Glutamatergic neuron (in vitro differentiated cells): ENCODE data around the gene MN1. TPM values are rescaled to one million over a fixed set of nuclear protein-coding genes. Genes with fewer than 3 reads are reported as not detected.

Source experiments
- DNase-seq: peaks from one replicate; pipeline ENCODE4 v3.0.0; 2022
- H3K27ac Mint-ChIP-seq: one replicate; pipeline ENCODE4 v1.8.0; 2020; ENCODE audit warnings: mild to moderate bottlenecking, mixed read lengths, inconsistent platforms; ENCODE audit not compliant: unreplicated experiment
- H3K27me3 Mint-ChIP-seq: one replicate; pipeline ENCODE4 v1.8.0; 2020; ENCODE audit warnings: mild to moderate bottlenecking, moderate library complexity, mixed read lengths, inconsistent platforms; ENCODE audit not compliant: unreplicated experiment
- H3K36me3 Mint-ChIP-seq: one replicate; pipeline ENCODE4 v1.8.0; 2020; ENCODE audit warnings: mild to moderate bottlenecking, mixed read lengths, inconsistent platforms; ENCODE audit not compliant: unreplicated experiment
- H3K4me1 Mint-ChIP-seq: one replicate; pipeline ENCODE4 v1.8.0; 2020; ENCODE audit warnings: mild to moderate bottlenecking, low read depth, mixed read lengths, inconsistent platforms; ENCODE audit not compliant: unreplicated experiment
- H3K4me3 Mint-ChIP-seq: one replicate; pipeline ENCODE4 v1.8.0; 2020; ENCODE audit warnings: mild to moderate bottlenecking, mixed read lengths, inconsistent platforms; ENCODE audit not compliant: unreplicated experiment
- H3K9me3 Mint-ChIP-seq: one replicate; pipeline ENCODE4 v1.8.0; 2020; ENCODE audit warnings: mild to moderate bottlenecking, moderate library complexity, mixed read lengths, inconsistent platforms; ENCODE audit not compliant: unreplicated experiment
- total RNA-seq: library from RNA; stranded (reverse); fragmentation: NEBNext Ultra II Directional; extraction: Animal tissue kit (Norgen Biotek cat#: 25700); gene quantifications from one replicate; pipeline ENCODE4 v1.2.1, GENCODE V29; 2021; ENCODE audit not compliant: unreplicated experiment
- TF ChIP-seq, protein P1 (sequence below): fragments of 200-600 bp; sonication (generic); IDR thresholded peaks from one replicate; pipeline ENCODE4 v1.5.0; 2021; ENCODE audit not compliant: partially characterized antibody, unreplicated experiment

Gene MN1
- total RNA-seq, 1 donor from 2014 or later: 0.91 TPM

DNA sequence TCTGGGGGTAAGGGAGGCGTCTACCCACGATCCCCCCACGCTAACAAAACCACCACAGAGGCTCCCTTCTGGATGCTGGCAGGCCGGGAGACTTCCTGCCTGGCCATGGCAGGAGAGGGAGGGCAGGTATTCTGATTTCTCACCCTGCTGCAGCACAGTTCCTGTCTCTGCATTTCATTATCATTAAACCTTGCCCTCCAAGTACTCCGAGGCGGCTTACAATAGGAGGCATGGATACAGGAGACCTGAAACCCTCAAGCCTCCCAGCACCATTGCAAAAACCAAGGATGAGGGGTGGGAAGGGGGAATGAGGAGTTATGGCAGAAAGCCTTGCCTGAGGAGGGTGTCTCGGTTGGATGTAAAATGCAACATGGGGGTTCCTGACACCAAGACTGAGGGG is 44.1 kb upstream of the MN1 start:
- no peaks in the 10 kb centered on the region for H3K36me3 Mint-ChIP-seq
- no peak overlapping the region for H3K4me3 Mint-ChIP-seq
- no peak overlapping the region for H3K27ac Mint-ChIP-seq
- peaks cover 2% of the 10 kb centered on the region for H3K27me3 Mint-ChIP-seq
- no peak for DNase-seq
- H3K9me3 Mint-ChIP-seq: no peaks in the 10 kb centered on the region
- TF ChIP-seq, protein P1, sequence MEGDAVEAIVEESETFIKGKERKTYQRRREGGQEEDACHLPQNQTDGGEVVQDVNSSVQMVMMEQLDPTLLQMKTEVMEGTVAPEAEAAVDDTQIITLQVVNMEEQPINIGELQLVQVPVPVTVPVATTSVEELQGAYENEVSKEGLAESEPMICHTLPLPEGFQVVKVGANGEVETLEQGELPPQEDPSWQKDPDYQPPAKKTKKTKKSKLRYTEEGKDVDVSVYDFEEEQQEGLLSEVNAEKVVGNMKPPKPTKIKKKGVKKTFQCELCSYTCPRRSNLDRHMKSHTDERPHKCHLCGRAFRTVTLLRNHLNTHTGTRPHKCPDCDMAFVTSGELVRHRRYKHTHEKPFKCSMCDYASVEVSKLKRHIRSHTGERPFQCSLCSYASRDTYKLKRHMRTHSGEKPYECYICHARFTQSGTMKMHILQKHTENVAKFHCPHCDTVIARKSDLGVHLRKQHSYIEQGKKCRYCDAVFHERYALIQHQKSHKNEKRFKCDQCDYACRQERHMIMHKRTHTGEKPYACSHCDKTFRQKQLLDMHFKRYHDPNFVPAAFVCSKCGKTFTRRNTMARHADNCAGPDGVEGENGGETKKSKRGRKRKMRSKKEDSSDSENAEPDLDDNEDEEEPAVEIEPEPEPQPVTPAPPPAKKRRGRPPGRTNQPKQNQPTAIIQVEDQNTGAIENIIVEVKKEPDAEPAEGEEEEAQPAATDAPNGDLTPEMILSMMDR: no peak
- peaks cover 4% of the 10 kb centered on the region for H3K4me1 Mint-ChIP-seq

DNA sequence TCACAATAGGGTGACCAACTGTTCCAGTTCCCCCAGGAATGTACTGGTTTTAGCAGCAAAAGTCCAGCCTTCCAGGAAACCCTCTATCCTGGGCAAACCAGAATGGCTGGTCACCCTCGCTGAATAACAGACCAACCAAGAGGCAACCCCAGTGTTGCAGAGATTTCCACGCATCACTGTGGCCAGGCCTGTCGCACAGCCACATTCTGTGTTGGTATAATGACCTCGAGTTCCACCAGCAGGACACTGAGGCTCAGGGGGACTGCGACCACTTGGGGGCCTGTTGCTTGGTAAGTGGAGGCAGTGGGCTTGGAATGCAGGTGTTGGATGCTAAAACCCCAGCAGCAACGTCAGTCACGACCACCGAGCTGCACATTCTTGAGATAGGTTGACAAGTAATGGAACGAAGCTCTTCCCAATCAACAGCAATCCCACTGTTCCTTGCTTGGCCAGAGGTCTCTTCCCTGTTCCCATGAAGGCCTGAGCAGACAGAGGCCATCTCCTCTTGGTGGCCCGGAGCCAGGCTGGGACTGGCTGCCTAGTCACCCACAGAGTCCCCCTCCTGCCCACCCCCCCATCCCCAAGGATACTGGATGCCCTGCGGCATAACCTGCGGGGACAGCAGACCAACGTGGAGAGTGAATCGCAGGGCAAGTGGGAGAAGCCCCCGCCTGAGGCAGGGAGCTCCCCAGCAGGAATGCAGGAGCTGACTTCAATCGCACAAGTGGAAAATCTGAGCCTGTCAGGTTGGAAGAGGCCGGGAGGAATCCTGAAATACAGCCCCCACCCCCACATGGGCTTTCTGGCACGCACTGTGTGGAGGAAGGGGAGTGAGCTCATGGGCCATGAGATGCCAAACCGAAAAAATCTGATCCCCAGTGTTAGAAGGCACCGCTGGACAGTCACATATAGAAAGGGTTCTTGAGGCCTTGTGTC is 43.4 kb upstream of the MN1 start:
- Mint-ChIP-seq H3K9me3 (no peaks in the 10 kb centered on the region), H3K27me3 (peaks cover 2% of the 10 kb centered on the region), H3K36me3 (peaks cover under 1% of the 10 kb centered on the region), H3K27ac (no peak overlapping the region), H3K4me3 (no peak overlapping the region), H3K4me1 (peaks cover 4% of the 10 kb centered on the region)
- TF ChIP-seq, protein P1: no peak
- no peak for DNase-seq

DNA sequence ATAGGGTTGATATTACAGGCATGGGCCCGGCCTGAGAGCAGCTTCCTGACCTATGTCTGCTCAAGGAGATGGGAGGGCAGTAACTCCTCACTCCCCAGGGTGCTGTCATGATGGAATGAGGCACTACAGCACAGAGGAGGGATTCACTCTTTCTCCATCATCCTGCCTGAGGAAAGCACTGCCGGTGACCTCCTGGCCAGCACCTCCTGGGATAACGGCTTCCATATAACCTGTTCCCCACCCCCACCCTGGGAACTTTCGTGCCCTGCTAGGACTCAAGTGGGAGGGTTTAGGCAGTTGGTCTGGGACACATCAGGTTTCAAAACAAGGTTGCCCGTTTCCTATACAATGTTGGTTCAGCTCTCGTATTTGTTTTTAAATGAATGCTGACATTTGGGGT is 42.7 kb upstream of the MN1 start:
- H3K36me3 Mint-ChIP-seq: peaks cover 5% of the 10 kb centered on the region
- TF ChIP-seq, protein P1: no peak
- H3K4me3 Mint-ChIP-seq: no peak overlapping the region
- H3K27ac Mint-ChIP-seq: no peak overlapping the region
- peaks cover 4% of the 10 kb centered on the region for H3K4me1 Mint-ChIP-seq
- peaks cover 2% of the 10 kb centered on the region for H3K27me3 Mint-ChIP-seq
- no peaks in the 10 kb centered on the region for H3K9me3 Mint-ChIP-seq
- DNase-seq: no peak

DNA sequence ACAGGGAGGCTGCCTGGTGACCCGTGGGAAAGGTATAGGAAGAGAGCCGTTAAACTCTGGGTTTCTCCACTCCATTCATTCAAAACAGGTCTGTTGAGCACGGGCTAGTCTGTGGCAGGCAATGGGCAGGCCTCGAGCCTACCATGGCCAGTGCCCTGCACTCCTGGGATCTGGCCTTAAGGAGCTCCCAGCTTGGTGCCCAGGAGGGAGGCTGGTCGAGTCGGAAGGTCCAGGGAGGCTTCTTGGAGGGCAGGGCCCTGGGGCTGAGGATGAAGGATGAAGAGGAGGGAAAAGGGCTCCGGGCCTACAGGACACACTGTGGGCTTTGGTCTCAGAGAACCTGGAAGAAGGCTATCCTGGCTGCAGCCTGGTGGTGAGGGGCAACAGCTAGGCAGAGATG is 41.9 kb upstream of the MN1 start:
- TF ChIP-seq, protein P1: no peak
- Mint-ChIP-seq H3K4me1 (peaks cover 4% of the 10 kb centered on the region), H3K27ac (no peak overlapping the region), H3K36me3 (peaks cover 5% of the 10 kb centered on the region), H3K9me3 (no peaks in the 10 kb centered on the region), H3K4me3 (no peak overlapping the region), H3K27me3 (peaks cover 2% of the 10 kb centered on the region)
- no peak for DNase-seq
